AG04450 (cell line): Measurements from ENCODE around the gene GJB3. TPM values are rescaled to one million over a fixed set of nuclear protein-coding genes. Genes with fewer than 3 reads are reported as not detected.

ENCODE experiments used
- CTCF ChIA-PET: fragments of 300-600, 350-600 bp; formaldehyde crosslinking; extraction: SDS; loops from one replicate; lab custom pipeline; 2022; ENCODE audit warnings: antibody characterized with exemption, inconsistent platforms; lab: Charles Lee
- POLR2A ChIA-PET: fragments of 350-600 bp; formaldehyde crosslinking; extraction: SDS; loops from one replicate; lab custom pipeline; 2021; ENCODE audit warnings: antibody characterized with exemption, inconsistent platforms; lab: Yijun Ruan, JAX
- DNase-seq: peaks from one replicate; pipeline ENCODE4 v3.0.0-alpha.2; 2011; ENCODE audit warnings: low read depth, low spot score
- H3K27ac ChIP-seq: one replicate; pipeline ENCODE4 v1.5.1; 2012; ENCODE audit warnings: low read depth, low read length, control low read depth
- H3K27me3 ChIP-seq: one replicate; pipeline ENCODE4 v1.6.0; 2012; ENCODE audit warnings: low read length; ENCODE audit not compliant: control insufficient read depth, insufficient read depth
- H3K4me3 ChIP-seq: 2 replicates; pipeline ENCODE4 v1.5.1; 2011; ENCODE audit warnings: mild to moderate bottlenecking, low read depth, low read length, control low read depth
- H3K9me3 ChIP-seq: 2 replicates; pipeline ENCODE4 v1.5.1; 2012; ENCODE audit warnings: low read length; ENCODE audit not compliant: control insufficient read depth, insufficient read depth
- polyA plus RNA-seq: library from polyadenylated mRNA; depleted of rRNA; stranded (reverse); fragments of >200 nt; gene quantifications from 2 replicates; pipeline ENCODE4 v1.2.3, GENCODE V29; 2011
- TF ChIP-seq, protein P1 (sequence below): IDR thresholded peaks from 2 replicates; pipeline ENCODE4 v1.5.1; 2011; ENCODE audit warnings: low read depth, low read length, control low read depth, inconsistent platforms

GJB3 gene
- polyA plus RNA-seq, 1 experiment: not detected

DNA sequence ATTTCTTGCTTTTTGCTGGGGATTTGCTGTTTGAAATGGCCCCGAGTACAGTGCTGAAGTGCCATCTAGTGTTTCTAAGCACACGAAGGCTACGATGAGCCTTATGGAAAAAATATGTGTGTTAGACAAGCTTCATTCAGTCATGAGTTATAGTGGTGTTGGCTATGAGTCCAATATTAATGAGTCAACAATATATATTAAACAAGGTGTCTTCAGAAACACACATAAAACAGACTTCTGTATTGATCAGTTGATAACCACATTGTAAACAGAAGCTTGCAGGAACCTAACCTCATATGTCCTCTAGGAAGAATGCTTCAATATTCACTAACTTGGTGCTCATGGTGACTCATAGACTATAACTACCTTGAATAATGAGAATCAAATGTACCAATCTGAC, 27.9 kb upstream of the GJB3 start:
- no peaks in the 10 kb centered on the region for H3K27me3 ChIP-seq
- no peaks in the 10 kb centered on the region for H3K9me3 ChIP-seq
- TF ChIP-seq, protein P1, sequence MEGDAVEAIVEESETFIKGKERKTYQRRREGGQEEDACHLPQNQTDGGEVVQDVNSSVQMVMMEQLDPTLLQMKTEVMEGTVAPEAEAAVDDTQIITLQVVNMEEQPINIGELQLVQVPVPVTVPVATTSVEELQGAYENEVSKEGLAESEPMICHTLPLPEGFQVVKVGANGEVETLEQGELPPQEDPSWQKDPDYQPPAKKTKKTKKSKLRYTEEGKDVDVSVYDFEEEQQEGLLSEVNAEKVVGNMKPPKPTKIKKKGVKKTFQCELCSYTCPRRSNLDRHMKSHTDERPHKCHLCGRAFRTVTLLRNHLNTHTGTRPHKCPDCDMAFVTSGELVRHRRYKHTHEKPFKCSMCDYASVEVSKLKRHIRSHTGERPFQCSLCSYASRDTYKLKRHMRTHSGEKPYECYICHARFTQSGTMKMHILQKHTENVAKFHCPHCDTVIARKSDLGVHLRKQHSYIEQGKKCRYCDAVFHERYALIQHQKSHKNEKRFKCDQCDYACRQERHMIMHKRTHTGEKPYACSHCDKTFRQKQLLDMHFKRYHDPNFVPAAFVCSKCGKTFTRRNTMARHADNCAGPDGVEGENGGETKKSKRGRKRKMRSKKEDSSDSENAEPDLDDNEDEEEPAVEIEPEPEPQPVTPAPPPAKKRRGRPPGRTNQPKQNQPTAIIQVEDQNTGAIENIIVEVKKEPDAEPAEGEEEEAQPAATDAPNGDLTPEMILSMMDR: no peak
- H3K27ac ChIP-seq: no peak overlapping the region
- H3K4me3 ChIP-seq: no peak overlapping the region
- ChIA-PET CTCF (interaction anchor here (1.5 to 2.5 kb wide), 2 partner anchors 10 to 13 kb away, joined by 3 to 14 read pairs; no protein-coding TSS in a partner anchor), POLR2A (no interaction called here)
- no peak for DNase-seq

DNA sequence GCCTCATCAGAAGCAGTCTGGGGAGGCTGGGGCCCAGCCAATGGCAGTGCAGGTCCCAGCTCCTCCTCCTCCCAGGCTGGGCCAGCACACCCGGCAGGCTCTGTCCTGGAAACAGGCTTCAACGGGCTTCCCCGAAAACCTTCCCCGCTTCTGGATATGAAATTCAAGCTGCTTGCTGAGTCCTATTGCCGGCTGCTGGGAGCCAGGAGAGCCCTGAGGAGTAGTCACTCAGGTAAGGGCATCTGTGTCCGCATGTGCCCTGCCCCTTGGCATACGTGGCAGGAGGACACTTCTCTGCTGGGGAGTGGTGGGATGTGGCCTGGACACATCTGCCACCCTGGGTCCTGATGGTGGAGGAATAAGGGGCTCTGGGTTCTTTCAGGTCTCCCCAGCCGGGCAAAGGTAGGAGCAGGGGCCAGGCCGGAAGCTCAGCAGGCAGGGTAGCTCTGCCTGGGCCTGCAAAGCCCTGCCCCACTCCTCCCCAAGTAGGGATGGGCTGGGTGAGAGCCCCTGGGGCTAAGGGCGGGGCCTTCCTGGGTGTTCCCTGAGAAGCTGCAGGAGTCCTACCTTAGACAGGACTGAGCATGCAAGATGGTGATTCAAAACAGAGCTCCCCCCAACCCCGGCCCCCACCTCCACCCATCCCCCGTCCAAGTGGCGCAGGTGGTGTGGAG, 25.9 kb upstream of the GJB3 start, which contains the start of gene GJB5:
TSS of gene GJB5 (plus strand) at position 84 of the 674 bp plus-strand sequence. CDS start 2,284 bp downstream, outside the sequence.
- ChIA-PET POLR2A (no interaction called here), CTCF (interaction anchor here (0.9 to 2.7 kb wide), 2 partner anchors 11 to 12 kb away, joined by 3 to 10 read pairs; no protein-coding TSS in a partner anchor)
- no peak within 1 kb of the TSS for H3K27ac ChIP-seq
- TF ChIP-seq, protein P1: no peak
- H3K9me3 ChIP-seq: no peaks in the 10 kb centered on the region
- H3K4me3 ChIP-seq: no peak within 1 kb of the TSS
- no peak for DNase-seq
- H3K27me3 ChIP-seq: no peaks in the 10 kb centered on the region

DNA sequence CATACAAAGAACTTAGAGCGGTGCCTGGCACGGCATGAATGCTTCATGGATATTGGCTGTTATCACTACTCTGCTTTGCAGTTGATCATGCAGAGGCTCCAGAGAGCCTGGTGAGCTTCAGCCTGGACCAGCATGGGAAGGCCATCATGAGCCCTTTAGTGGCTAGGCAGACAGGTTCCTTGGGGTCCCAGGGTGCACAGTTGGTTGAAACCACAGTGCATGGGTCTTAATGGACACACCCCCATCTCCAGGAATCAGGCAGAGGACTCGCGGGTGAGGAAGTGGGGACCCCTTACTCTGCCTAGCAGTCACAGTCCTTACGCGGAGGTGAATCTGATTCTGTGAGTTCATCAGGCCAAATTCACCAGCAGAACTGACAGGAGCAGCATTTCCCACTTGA, 25.1 kb upstream of the GJB3 start:
- H3K27ac ChIP-seq: no peak overlapping the region
- no peaks in the 10 kb centered on the region for H3K9me3 ChIP-seq
- no peak for DNase-seq
- no peak overlapping the region for H3K4me3 ChIP-seq
- TF ChIP-seq, protein P1: no peak
- CTCF ChIA-PET: interaction anchor here (2.7 kb wide), 1 partner anchor 13 kb away, joined by 10 read pairs; no protein-coding TSS in a partner anchor
- POLR2A ChIA-PET: no interaction called here
- no peaks in the 10 kb centered on the region for H3K27me3 ChIP-seq

DNA sequence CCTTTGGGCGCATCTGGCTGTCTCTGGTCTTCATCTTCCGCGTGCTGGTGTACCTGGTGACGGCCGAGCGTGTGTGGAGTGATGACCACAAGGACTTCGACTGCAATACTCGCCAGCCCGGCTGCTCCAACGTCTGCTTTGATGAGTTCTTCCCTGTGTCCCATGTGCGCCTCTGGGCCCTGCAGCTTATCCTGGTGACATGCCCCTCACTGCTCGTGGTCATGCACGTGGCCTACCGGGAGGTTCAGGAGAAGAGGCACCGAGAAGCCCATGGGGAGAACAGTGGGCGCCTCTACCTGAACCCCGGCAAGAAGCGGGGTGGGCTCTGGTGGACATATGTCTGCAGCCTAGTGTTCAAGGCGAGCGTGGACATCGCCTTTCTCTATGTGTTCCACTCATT, 23.6 kb upstream of the GJB3 start:
- no peak overlapping the region for H3K4me3 ChIP-seq
- TF ChIP-seq, protein P1: no peak
- no peak overlapping the region for H3K27ac ChIP-seq
- no peaks in the 10 kb centered on the region; the same call in 1 of the 2 replicates for H3K9me3 ChIP-seq
- POLR2A ChIA-PET: no interaction called here
- DNase-seq: no peak
- H3K27me3 ChIP-seq: no peaks in the 10 kb centered on the region
- CTCF ChIA-PET: no interaction called here

DNA sequence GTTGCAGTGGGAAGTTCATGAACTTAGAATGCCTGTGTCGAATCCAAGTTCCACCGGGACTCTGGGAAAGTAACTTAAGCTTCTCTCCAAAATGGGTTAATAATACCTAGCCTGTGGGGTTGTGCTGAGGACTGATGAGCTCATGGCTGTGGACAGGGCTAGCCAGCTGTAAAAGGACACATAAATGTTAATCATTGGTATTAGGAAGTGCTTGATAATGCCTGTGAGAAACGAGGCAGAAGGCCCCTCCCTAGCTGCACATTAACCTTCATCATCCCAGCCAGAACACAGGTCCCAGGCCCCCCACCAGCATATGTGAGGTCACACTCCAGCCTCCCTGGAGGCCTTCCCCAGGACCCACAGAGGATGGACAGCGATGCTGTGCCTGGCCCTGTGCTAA, 22.3 kb upstream of the GJB3 start:
- TF ChIP-seq, protein P1: no peak
- no peaks in the 10 kb centered on the region for H3K27me3 ChIP-seq
- H3K27ac ChIP-seq: no peak overlapping the region
- no peaks in the 10 kb centered on the region; the same call in 1 of the 2 replicates for H3K9me3 ChIP-seq
- POLR2A ChIA-PET: no interaction called here
- no peak for DNase-seq
- CTCF ChIA-PET: interaction anchor here (0.9 to 1.5 kb wide), 2 partner anchors 28 to 94 kb away, joined by 3 read pairs; no protein-coding TSS in a partner anchor
- no peak overlapping the region for H3K4me3 ChIP-seq
